ENCODE results near the gene CFL1.

DNA sequence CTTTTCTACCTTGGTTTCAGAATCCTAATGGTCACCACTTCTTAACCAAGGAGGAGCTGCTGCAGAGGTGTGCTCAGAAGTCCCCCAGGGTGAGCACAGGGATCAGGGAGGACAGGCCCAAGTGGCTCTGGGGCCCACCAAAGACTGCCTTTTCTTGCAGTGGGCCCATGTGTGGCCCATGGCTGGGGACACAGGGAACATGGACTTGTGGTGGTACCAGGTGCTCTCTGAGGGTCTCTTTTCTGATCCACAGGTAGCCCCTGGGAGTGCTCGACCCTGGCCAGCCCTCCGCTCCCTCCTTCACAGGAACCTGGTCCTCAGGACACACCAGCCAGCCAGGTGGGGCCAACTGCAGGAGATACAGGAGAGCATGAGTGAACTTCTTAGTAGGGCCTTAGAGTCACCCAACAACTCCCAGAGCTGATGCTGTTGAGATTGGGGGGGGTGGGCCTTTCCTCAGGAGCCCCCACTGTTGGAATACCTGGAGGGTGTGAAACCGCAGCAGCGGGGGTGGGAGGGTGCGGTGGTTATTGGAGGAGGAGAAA lies 4.3 kb upstream of the CFL1 start:
- TF ChIP-seq, protein P1, sequence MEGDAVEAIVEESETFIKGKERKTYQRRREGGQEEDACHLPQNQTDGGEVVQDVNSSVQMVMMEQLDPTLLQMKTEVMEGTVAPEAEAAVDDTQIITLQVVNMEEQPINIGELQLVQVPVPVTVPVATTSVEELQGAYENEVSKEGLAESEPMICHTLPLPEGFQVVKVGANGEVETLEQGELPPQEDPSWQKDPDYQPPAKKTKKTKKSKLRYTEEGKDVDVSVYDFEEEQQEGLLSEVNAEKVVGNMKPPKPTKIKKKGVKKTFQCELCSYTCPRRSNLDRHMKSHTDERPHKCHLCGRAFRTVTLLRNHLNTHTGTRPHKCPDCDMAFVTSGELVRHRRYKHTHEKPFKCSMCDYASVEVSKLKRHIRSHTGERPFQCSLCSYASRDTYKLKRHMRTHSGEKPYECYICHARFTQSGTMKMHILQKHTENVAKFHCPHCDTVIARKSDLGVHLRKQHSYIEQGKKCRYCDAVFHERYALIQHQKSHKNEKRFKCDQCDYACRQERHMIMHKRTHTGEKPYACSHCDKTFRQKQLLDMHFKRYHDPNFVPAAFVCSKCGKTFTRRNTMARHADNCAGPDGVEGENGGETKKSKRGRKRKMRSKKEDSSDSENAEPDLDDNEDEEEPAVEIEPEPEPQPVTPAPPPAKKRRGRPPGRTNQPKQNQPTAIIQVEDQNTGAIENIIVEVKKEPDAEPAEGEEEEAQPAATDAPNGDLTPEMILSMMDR (IDR thresholded peaks at IDR 0.05): no peak
- TF ChIP-seq POLR2AphosphoS5 (IDR thresholded peaks at IDR 0.05): no peak
- no peak for TF ChIP-seq POLR2A (IDR thresholded peaks at IDR 0.05)
